ENCODE results near the gene BCL2A1. TPM values are rescaled to one million over a fixed set of nuclear protein-coding genes. Genes with fewer than 3 reads are reported as not detected.

Gene BCL2A1
- total RNA-seq, 2 donors from 2014 or later = not detected

GRCh38 chr15:79981831-79982455 lies 10.9 kb upstream of the BCL2A1 start:
- H3K9me3 Mint-ChIP-seq = no peaks in the 10 kb centered on the region

GRCh38 chr15:79978655-79979514 lies 7.9 kb upstream of the BCL2A1 start:
- DNase-seq = no peak
- no peaks in the 10 kb centered on the region for H3K36me3 Mint-ChIP-seq (ENCODE audit: low read depth)
- H3K4me1 Mint-ChIP-seq = no peaks in the 10 kb centered on the region
- no peak overlapping the region for H3K4me3 Mint-ChIP-seq
- H3K9me3 ChIP-seq (ENCODE audit: control insufficient read depth, low read length) = no peaks in the 10 kb centered on the region
- H3K27me3 Mint-ChIP-seq (ENCODE audit: insufficient read depth) = no peaks in the 10 kb centered on the region
- H3K4me1 ChIP-seq (ENCODE audit: control insufficient read depth, insufficient read depth, low read length) = no peaks in the 10 kb centered on the region
- no peaks in the 10 kb centered on the region for H3K36me3 ChIP-seq (ENCODE audit: control insufficient read depth, insufficient read depth, low read length)
- no peak overlapping the region for H3K4me3 ChIP-seq (ENCODE audit: low read length)
- no peak overlapping the region for H3K27ac ChIP-seq (ENCODE audit: low read depth, low read length)
- no peak overlapping the region for H3K9ac ChIP-seq (ENCODE audit: extremely low read depth, low read length, poor library complexity, severe bottlenecking)
- no peaks in the 10 kb centered on the region for H3K9me3 Mint-ChIP-seq
- no peak overlapping the region for H3K27ac Mint-ChIP-seq
- TF ChIP-seq CTCF (conservative IDR thresholded peaks at IDR 0.05) = no peak
- H3K27me3 ChIP-seq (ENCODE audit: control insufficient read depth, insufficient read depth, low read length, poor library complexity, severe bottlenecking) = no peaks in the 10 kb centered on the region
- 91 to 92% methylated on average over 3 to 5 of the region's 5 CpGs for WGBS, 2 experiments (ENCODE audit: insufficient coverage in 1 of 2, insufficient read length in 1 of 2)

More at GRCh38 chr15:79981831-79982455, 10.9 kb upstream of the BCL2A1 start:
- Mint-ChIP-seq H3K36me3 (ENCODE audit: low read depth) (no peaks in the 10 kb centered on the region), H3K27me3 (ENCODE audit: insufficient read depth) (no peaks in the 10 kb centered on the region), H3K4me3 (no peak overlapping the region), H3K4me1 (no peaks in the 10 kb centered on the region), H3K27ac (no peak overlapping the region)
- H3K4me3 ChIP-seq (ENCODE audit: low read length) = no peak overlapping the region
- no peaks in the 10 kb centered on the region for H3K36me3 ChIP-seq (ENCODE audit: control insufficient read depth, insufficient read depth, low read length)
- H3K9ac ChIP-seq (ENCODE audit: extremely low read depth, low read length, poor library complexity, severe bottlenecking) = no peak overlapping the region
- 80 to 94% methylated on average over 2 to 7 of the region's 7 CpGs for WGBS, 2 experiments (ENCODE audit: insufficient coverage in 1 of 2, insufficient read length in 1 of 2)
- TF ChIP-seq CTCF (conservative IDR thresholded peaks at IDR 0.05) = no peak
- DNase-seq = no peak
- no peaks in the 10 kb centered on the region for H3K9me3 ChIP-seq (ENCODE audit: control insufficient read depth, low read length)
- H3K27ac ChIP-seq (ENCODE audit: low read depth, low read length) = no peak overlapping the region
- H3K27me3 ChIP-seq (ENCODE audit: control insufficient read depth, insufficient read depth, low read length, poor library complexity, severe bottlenecking) = no peaks in the 10 kb centered on the region
- no peaks in the 10 kb centered on the region for H3K4me1 ChIP-seq (ENCODE audit: control insufficient read depth, insufficient read depth, low read length)

- no peak overlapping the region for H3K27ac ChIP-seq (ENCODE audit: low read depth, low read length)
These were observed 7.3 kb upstream of the BCL2A1 start for GRCh38 chr15:79978260-79978654.

More at GRCh38 chr15:79978260-79978654, 7.3 kb upstream of the BCL2A1 start:
- TF ChIP-seq CTCF (conservative IDR thresholded peaks at IDR 0.05) = no peak
- no peak overlapping the region for H3K4me3 Mint-ChIP-seq
- no peaks in the 10 kb centered on the region for H3K4me1 ChIP-seq (ENCODE audit: control insufficient read depth, insufficient read depth, low read length)
- no peak for DNase-seq
- H3K36me3 ChIP-seq (ENCODE audit: control insufficient read depth, insufficient read depth, low read length) = no peaks in the 10 kb centered on the region
- no peaks in the 10 kb centered on the region for H3K9me3 Mint-ChIP-seq
- no peaks in the 10 kb centered on the region for H3K27me3 ChIP-seq (ENCODE audit: control insufficient read depth, insufficient read depth, low read length, poor library complexity, severe bottlenecking)
- WGBS, 2 experiments (ENCODE audit: insufficient coverage in 1 of 2, insufficient read length in 1 of 2) = 91 to 97% methylated on average over 6 of the region's 6 CpGs
- H3K9me3 ChIP-seq (ENCODE audit: control insufficient read depth, low read length) = no peaks in the 10 kb centered on the region
- no peaks in the 10 kb centered on the region for H3K27me3 Mint-ChIP-seq (ENCODE audit: insufficient read depth)
- no peaks in the 10 kb centered on the region for H3K36me3 Mint-ChIP-seq (ENCODE audit: low read depth)
- no peak overlapping the region for H3K9ac ChIP-seq (ENCODE audit: extremely low read depth, low read length, poor library complexity, severe bottlenecking)
- no peak overlapping the region for H3K4me3 ChIP-seq (ENCODE audit: low read length)
- no peaks in the 10 kb centered on the region for H3K4me1 Mint-ChIP-seq
- no peak overlapping the region for H3K27ac Mint-ChIP-seq

All from endodermal cell (in vitro differentiated cells).